ENCODE results near the gene PLA2G3. TPM values are rescaled to one million over a fixed set of nuclear protein-coding genes. Genes with fewer than 3 reads are reported as not detected.

The PLA2G3 gene
- total and polyA plus RNA-seq, 2 donors from 2014 or later = 1.2 TPM; not detected in 1

GRCh38 chr22:31084811-31085492 is 55.4 kb downstream of the PLA2G3 start:
- intact Hi-C loops (cut with DNase I) = loop anchor here (5.0 kb wide), 1 partner anchor 138 kb away; no protein-coding TSS in a partner anchor
- H3K36me3 ChIP-seq (ENCODE audit: control insufficient read depth in 2 of 3, insufficient read depth in 3 of 3, low read length in 3 of 3) = peaks cover 3 to 37% (median 16%) of the 10 kb centered on the region in 3 donors
- H3K9me3 ChIP-seq (ENCODE audit: control insufficient read depth in 2 of 3, insufficient read depth in 1 of 3, low read length in 3 of 3) = no peaks in the 10 kb centered on the region
- peak overlapping the region; percentile 65 to 88 (median 84) for H3K4me3 ChIP-seq (ENCODE audit: low read length in 3 of 3)
- H3K27ac ChIP-seq (ENCODE audit: low read depth in 2 of 2, low read length in 2 of 2) = peak overlapping the region; percentile 94 to 97
- no peaks in the 10 kb centered on the region for H3K27me3 ChIP-seq (ENCODE audit: control insufficient read depth, insufficient read depth, low read length)
- TF ChIP-seq CTCF (IDR thresholded peaks at IDR 0.05; ENCODE audit: borderline replicate concordance, extremely low read depth, insufficient read depth) = peak; percentile 64
- peaks cover 0 to 48% (median 31%) of the 10 kb centered on the region in 3 donors for H3K4me1 ChIP-seq (ENCODE audit: control insufficient read depth in 2 of 3, insufficient read depth in 2 of 3, low read depth in 1 of 3, low read length in 3 of 3)
- FAIRE-seq (no peak), DNase-seq (peak; percentile 77 to 96 (median 87))
- H3K9ac ChIP-seq (ENCODE audit: low read length in 3 of 3) = peak overlapping the region; percentile 52 to 97 (median 88)

Small RNAs within 50 kb of the gene (microRNA-seq; reads per million reads assigned to microRNA genes)
- 2.0 reads per million for gene MIR3928

Other genes starting within 250 kb of the PLA2G3 start
- gene MORC2, start 171.7 kb downstream of the PLA2G3 start, total RNA-seq = 18.0 TPM
- 18.8 TPM for gene MORC2, start 171.7 kb downstream of the PLA2G3 start, polyA plus RNA-seq (ENCODE audit: insufficient read depth, low read depth, low replicate concordance)
- 79.0 TPM for gene TUG1, start 171.2 kb downstream of the PLA2G3 start, total RNA-seq
- gene TUG1, start 171.2 kb downstream of the PLA2G3 start, polyA plus RNA-seq (ENCODE audit: insufficient read depth, low read depth, low replicate concordance) = 25.5 TPM
- 67.7 TPM for gene SMTN, start 59.2 kb downstream of the PLA2G3 start, total RNA-seq
- 64.4 TPM for gene SMTN, start 59.2 kb downstream of the PLA2G3 start, polyA plus RNA-seq (ENCODE audit: insufficient read depth, low read depth, low replicate concordance)
- gene SELENOM, start 32.9 kb downstream of the PLA2G3 start, total RNA-seq = 154 TPM
- gene SELENOM, start 32.9 kb downstream of the PLA2G3 start, polyA plus RNA-seq (ENCODE audit: insufficient read depth, low read depth, low replicate concordance) = 291 TPM
- gene INPP5J, start 17.5 kb downstream of the PLA2G3 start, total RNA-seq = 6.2 TPM
- gene INPP5J, start 17.5 kb downstream of the PLA2G3 start, polyA plus RNA-seq (ENCODE audit: insufficient read depth, low read depth, low replicate concordance) = 44.7 TPM
- 36.7 TPM for gene RNF185, start 19.7 kb upstream of the PLA2G3 start, total RNA-seq
- 50.8 TPM for gene RNF185, start 19.7 kb upstream of the PLA2G3 start, polyA plus RNA-seq (ENCODE audit: insufficient read depth, low read depth, low replicate concordance)
- 48.2 TPM for gene LIMK2, start 71.8 kb upstream of the PLA2G3 start, total RNA-seq
- 20.3 TPM for gene LIMK2, start 71.8 kb upstream of the PLA2G3 start, polyA plus RNA-seq (ENCODE audit: insufficient read depth, low read depth, low replicate concordance)
- gene PIK3IP1, start 152.0 kb upstream of the PLA2G3 start, total RNA-seq = 42.7 TPM
- gene PIK3IP1, start 152.0 kb upstream of the PLA2G3 start, polyA plus RNA-seq (ENCODE audit: insufficient read depth, low read depth, low replicate concordance) = 21.4 TPM
- 40.9 TPM for gene PATZ1, start 205.8 kb upstream of the PLA2G3 start, total RNA-seq
- 33.3 TPM for gene PATZ1, start 205.8 kb upstream of the PLA2G3 start, polyA plus RNA-seq (ENCODE audit: insufficient read depth, low read depth, low replicate concordance)

All from kidney (tissue), 14 donors.